Kidney capillary endothelial cell (primary cell): ENCODE results near the gene FAM228B.

Experiments used
- DNase-seq: peaks from one replicate; pipeline ENCODE4 v3.0.0-alpha.2; 2018; ENCODE audit warnings: low spot score

FAM228B gene

DNA sequence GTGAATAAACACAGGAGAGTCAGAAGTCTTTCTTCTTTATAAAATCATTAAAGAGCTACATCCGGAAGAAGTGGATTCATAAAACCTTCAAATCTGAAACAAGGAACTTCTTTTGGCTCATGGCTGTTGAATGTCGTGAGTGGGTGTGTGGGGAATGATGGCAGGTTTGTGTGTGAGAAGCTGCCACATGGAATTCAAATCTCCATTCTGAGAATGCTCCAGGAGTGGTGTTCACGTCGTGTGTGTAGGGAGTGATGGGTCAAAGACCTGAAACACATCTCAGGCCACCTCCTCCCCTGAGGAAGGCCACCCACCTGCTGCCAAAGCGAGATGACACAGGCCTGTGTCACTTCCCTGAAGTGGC lies 80.5 kb downstream of the FAM228B start:
- no peak for DNase-seq

DNA sequence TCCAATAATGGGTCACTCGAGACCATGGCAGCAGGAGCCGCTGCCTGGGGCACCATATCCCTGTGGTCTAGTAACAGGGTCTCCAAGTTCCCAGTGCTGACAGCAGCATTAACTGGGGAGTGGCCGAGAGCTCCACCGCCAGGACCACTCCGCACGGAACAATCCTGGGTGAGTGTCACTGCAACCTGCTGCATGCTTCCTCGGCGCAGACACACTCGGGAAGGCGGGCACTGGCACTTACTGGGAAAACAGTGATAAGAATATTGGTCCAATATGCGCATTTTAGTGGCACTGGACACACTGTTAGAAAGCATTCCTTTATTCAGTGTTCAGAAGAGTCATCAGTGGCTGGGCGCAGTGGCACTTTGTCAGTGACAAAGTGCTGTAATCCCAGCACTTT lies 81.2 kb downstream of the FAM228B start:
- DNase-seq, result no peak

DNA sequence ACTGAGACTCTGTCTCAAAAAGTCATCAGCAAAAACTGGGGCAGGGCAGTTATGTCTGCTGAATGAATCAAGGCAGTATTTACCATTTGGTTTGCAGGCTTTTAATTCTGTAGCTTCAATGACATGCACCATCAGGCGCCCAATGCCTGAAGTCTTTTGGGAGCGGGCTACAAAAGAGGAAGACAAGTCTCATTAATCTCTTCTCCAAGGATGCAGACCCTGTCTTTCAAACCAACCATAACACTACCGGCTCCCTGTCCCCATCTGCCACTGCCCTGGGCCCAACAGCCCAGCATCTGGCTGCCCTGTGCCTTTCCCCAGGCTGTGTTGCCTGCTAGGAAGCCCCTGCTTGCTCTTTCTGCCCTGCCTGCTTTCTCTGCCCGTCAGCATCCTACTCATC lies 81.9 kb downstream of the FAM228B start:
- no peak for DNase-seq

DNA sequence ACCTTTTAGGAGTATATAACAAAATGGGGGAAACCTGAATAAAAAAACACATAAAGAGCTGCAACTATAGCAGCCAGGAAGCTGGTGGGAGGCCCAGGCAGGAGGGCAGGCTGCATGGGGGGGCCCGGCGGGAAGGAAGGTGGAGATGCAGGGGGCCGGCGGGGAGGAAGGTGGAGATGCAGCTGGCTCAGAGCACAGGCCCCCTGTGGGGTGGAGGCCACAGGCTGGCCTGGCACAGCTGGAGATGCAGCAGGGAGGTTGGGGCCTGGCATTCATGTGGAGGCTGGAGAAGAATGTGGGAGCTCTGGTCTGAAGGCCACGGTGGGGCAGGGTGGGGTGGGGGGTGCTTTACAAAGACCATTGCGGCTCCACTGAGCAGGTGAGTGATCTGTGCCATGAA lies 83.0 kb downstream of the FAM228B start:
- DNase-seq, result no peak

DNA sequence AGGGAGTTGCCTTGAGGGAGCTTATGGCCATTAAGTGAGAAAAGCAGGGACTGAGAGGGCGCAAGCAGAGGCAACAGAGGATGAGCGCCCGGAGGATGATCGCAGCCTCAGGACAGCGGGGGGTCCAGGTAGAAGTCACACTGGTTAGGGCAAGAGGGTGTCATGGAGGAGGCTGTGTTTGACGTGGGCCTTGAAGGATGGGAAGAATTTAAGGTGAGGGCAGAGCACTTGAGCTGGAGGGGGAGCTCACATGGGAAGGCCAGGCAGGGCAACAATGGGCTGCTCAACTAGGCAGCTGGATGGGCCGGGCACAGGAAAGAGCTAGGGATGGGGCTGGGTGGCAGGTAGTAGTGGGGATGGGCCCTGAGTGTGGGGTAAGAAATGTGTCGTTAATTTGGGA lies 83.4 kb downstream of the FAM228B start:
- no peak for DNase-seq

DNA sequence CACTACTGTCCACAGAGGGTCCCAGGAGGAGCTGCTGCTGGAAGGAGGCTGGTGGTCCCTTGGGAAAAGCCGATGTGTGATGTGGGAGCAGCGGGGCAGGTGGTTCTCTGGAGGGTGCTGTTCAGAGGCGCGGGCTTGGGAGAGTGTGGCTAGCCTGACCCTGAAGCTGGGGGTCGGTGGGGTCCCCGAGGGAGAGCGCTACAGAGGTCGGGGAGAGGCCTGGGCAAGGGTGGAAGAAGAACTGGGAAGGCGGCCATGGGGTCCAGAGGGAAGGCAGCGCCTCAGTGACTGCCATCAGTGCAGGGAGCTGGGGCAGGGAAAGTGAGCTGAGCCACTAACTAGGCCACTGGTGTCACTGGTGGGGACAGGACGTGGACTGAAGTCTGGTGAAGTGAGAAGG lies 84.1 kb downstream of the FAM228B start:
- no peak for DNase-seq

DNA sequence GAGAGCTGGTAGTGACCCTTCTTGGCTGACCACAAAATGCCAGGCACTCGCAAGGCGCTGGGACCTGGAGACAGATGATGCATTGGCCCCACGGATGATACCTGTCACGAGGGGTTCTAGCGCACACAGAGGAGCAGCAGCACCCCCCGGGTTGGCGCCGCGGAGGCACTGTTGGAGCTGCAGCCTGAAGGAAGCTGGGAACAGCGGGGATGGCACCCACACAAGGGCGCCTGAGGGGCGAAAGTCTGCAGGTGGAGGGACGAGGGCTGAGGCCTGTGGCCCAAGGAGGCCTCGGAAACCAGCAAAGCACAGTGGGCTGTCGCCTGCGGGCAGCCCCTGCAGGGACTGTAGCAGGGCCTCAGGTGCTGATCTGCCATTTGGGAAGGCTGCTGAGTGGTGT lies 85.2 kb downstream of the FAM228B start:
- no peak for DNase-seq

DNA sequence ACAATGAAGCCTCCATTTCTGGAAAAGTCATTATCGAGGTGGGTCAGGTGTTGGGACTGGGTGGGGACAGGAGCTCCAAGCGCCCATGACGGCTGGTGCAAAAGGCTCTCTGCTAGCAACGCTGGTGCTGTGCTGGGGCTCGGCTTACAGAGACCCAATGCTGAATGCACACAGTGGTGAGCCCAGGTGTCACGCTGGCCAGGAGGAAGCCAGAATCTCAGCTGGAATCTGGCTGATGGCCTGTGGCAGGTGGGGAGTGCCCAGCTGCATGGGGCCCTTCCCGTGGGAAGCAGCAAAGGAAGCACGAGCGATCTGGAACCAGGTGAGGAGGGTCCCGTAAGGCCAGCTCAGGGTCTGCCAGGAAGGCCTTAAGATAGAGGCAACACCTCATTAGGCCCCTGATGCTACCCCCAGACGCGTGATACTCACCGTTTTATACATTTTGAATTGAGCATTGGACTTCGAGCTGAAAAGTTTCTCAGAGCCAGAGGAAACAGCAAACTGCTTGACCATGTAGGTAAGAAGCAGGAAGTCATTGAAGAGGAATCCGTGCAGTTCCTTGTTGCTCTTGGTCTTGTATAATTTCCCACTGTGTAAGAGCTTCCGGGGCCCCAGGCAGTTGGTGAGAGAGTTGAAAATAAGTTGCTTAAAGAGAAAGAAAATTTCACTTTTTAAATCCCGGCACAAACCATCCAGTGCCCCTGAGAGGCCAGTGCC lies 86.3 kb downstream of the FAM228B start:
- DNase-seq, result no peak

DNA sequence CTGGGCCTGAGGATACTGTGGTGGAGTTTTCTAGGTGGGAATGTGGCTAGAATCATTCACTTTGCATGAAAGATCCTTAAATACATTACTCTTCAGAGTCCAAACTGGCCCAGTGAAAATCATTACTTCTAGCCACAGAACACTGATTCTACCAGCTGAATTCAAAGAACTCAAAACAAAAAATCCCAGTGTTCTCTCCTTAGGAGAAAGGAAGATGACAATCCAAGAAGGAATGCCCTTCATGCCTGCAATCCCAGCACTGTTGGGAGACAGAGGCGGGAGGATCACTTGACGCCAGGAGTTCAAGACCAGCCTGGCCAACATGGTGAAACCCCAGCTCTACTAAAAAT lies 86.8 kb downstream of the FAM228B start:
- no peak for DNase-seq

DNA sequence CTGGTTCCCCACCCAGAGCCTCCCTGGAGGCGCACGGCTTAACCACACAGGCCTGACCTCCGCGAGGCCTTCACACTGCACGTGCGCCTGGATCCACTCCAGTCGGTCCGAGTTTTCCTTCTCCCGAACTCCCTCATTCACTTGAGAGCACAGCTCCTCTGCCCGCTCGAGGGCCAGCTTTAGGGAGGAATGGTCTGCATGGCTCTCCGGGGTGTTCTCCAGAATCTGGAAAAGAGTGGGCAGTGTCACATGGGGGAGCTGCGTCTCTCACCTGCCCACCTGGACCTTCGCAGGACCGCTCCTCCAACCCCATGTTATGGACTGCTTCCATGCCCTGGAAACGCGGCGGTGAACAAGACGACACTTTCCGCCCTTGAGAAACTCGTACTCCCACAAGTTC lies 87.5 kb downstream of the FAM228B start:
- DNase-seq, result no peak

DNA sequence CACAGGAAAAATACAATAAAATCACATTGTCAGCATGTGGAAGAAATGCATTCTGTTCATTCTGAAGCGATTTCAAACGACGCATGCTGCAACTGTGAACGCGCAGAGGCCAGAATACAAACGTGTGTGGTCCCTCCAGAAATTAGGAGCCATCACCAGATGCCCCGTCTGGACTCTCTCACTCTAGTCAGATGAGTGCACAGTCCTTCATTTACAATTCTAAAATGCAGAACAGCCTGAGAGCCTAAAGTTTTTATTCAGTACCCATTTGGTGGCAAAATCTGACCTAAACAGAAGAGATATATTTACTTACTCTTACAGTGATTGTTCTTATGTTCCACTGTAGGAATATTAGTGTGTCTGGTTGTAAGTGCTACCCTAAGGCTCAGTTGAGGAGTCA lies 88.1 kb downstream of the FAM228B start:
- no peak for DNase-seq

DNA sequence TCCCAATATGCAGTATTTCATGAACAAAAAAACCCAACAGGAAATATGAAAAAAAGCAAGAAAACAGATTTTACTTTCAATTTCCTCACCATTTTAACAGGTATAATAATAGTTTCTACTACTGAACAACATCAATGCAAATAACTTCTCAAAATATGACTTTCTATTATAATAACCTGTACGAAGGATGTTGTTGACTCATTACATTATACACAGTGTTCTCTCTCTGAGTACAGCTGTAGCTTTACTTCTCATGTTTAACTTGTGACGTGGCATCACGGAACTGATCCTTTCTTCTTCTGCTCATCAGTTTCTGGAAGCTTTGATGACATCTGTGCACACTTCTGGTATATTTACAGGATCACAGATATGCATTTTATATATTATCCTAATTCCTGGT lies 91.6 kb downstream of the FAM228B start:
- no peak for DNase-seq
